Measurements from ENCODE around the gene RNF7.

The RNF7 gene

GRCh38 chr3:141708367-141708766 lies 29.7 kb upstream of the RNF7 start:
- ChIA-PET POLR2A (no interaction called here), CTCF (interaction anchor here (0.9 kb wide), 1 partner anchor 135 kb away, joined by 3 read pairs; no protein-coding TSS in a partner anchor)
- DNase-seq (ENCODE audit: extremely low spot score) = no peak
- TF ChIP-seq, protein P1, sequence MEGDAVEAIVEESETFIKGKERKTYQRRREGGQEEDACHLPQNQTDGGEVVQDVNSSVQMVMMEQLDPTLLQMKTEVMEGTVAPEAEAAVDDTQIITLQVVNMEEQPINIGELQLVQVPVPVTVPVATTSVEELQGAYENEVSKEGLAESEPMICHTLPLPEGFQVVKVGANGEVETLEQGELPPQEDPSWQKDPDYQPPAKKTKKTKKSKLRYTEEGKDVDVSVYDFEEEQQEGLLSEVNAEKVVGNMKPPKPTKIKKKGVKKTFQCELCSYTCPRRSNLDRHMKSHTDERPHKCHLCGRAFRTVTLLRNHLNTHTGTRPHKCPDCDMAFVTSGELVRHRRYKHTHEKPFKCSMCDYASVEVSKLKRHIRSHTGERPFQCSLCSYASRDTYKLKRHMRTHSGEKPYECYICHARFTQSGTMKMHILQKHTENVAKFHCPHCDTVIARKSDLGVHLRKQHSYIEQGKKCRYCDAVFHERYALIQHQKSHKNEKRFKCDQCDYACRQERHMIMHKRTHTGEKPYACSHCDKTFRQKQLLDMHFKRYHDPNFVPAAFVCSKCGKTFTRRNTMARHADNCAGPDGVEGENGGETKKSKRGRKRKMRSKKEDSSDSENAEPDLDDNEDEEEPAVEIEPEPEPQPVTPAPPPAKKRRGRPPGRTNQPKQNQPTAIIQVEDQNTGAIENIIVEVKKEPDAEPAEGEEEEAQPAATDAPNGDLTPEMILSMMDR (IDR thresholded peaks at IDR 0.05; ENCODE audit: control extremely low read depth, extremely low read depth, low read depth, missing control alignments) = no peak

DNA sequence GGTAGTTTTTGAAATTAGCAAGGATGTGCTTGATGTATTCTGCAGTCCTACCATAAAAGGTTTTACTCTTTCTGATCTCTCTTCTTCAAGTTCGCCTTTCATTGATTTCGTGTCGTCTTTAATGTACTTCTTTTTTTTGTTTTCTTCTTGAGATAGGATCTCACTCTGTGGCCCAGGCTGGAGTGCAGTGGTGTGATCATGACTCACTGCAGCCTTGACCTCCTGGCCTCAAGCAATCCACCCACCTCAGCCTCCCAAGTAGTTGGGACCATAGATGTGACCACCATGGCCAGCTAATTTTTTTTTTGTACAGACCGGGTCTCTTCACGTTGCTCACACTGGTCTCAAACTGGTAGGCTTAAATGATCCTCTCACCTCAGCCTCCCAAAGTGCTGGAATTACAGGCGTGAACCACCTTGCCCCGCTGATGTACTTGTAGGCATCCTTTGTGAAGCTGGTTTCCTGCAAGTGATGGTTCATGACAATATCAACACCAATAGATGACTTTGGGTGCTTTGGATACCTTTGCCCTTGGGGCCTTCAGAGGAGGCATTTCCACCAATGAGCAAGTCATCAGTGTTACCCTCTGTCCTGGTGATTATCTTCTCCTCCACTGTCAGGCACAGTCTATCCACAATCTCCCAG lies 28.9 kb upstream of the RNF7 start:
- ChIA-PET CTCF (no interaction called here), POLR2A (no interaction called here)
- TF ChIP-seq, protein P1 (IDR thresholded peaks at IDR 0.05; ENCODE audit: control extremely low read depth, extremely low read depth, low read depth, missing control alignments) = no peak
- DNase-seq (ENCODE audit: extremely low spot score) = no peak

GRCh38 chr3:141710121-141710520 lies 28.0 kb upstream of the RNF7 start:
- POLR2A ChIA-PET = no interaction called here

GRCh38 chr3:141710888-141711616 lies 27.0 kb upstream of the RNF7 start:
- ChIA-PET POLR2A (no interaction called here), CTCF (no interaction called here)

More at GRCh38 chr3:141710121-141710520, 28.0 kb upstream of the RNF7 start:
- CTCF ChIA-PET = no interaction called here
- no peak for DNase-seq (ENCODE audit: extremely low spot score)
- TF ChIP-seq, protein P1 (IDR thresholded peaks at IDR 0.05; ENCODE audit: control extremely low read depth, extremely low read depth, low read depth, missing control alignments) = no peak

DNA sequence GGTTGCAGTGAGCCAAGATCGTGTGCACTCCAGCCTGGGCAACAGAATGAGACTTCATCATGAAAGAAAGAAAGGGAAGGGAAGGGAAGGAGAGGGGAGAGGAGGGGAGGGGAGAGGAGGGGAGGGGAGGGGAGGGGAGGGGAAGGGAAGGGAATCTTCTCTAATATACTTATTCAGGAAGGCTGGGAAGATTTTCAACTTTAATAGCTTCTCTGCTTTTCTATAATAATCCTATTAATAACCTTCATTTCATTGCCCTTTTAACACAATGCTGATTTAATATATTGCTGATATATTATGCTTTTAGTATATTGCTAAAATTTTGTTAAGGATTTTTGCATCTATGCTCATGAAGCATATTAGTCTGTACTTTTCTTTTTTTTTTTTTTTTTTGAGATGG lies 23.4 kb upstream of the RNF7 start:
- POLR2A ChIA-PET = no interaction called here
- CTCF ChIA-PET = interaction anchor here (1.4 kb wide), 1 partner anchor 13 kb away, joined by 3 read pairs; no protein-coding TSS in a partner anchor
- DNase-seq (ENCODE audit: extremely low spot score) = no peak
- TF ChIP-seq, protein P1 (IDR thresholded peaks at IDR 0.05; ENCODE audit: control extremely low read depth, extremely low read depth, low read depth, missing control alignments) = no peak

More at GRCh38 chr3:141710888-141711616, 27.0 kb upstream of the RNF7 start:
- TF ChIP-seq, protein P1 (IDR thresholded peaks at IDR 0.05; ENCODE audit: control extremely low read depth, extremely low read depth, low read depth, missing control alignments) = no peak
- no peak for DNase-seq (ENCODE audit: extremely low spot score)

DNA sequence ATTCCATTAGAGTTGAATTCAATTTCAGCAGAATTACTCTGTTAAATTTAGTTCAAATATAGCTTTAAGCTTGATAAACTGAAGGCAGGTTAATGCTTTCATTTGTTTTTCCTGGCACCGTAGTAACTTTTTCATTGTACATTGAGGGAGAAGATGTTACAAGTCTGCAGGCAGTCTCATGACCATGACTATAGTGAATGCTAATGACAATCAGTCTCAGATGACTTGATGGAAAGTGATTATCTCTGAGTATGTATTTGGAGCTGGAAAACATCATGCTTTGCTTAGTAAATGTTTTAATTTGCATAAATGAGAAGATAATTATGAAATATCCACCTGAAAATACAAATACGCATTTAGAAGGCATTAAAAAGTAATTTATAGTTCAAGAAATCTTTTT lies 16.0 kb upstream of the RNF7 start:
- TF ChIP-seq, protein P1 (IDR thresholded peaks at IDR 0.05; ENCODE audit: control extremely low read depth, extremely low read depth, low read depth, missing control alignments) = no peak
- POLR2A ChIA-PET = no interaction called here
- CTCF ChIA-PET = interaction anchor here (1.5 to 3.0 kb wide), 3 partner anchors 10 to 21 kb away, joined by 4 to 10 read pairs (median 4); partner anchors contain the start of gene RNF7
- DNase-seq (ENCODE audit: extremely low spot score) = no peak
